GM10248 (cell line): ENCODE measurements around the gene PCIF1.

Source experiments
- CTCF ChIA-PET: fragments of 300-600 bp; sonication (Branson Sonifier 250); formaldehyde crosslinking; extraction: SDS; loops from one replicate; lab custom pipeline; 2021; ENCODE audit warnings: antibody characterized with exemption; lab: Yijun Ruan, JAX
- POLR2A ChIA-PET: fragments of 350-650 bp; sonication (Branson Sonifier 250); formaldehyde crosslinking; extraction: SDS; loops from one replicate; lab custom pipeline; 2020; ENCODE audit warnings: antibody characterized with exemption; lab: Yijun Ruan, JAX
- DNase-seq: peaks from one replicate; pipeline ENCODE4 v3.0.0; 2012; ENCODE audit errors: extremely low spot score
- TF ChIP-seq, protein P1 (sequence below): IDR thresholded peaks from 2 replicates; pipeline ENCODE4 v1.5.1; 2012; ENCODE audit warnings: mild to moderate bottlenecking, low read depth; ENCODE audit errors: extremely low read depth, missing control alignments, control extremely low read depth

PCIF1 gene

GRCh38 chr20:45948742-45949541 is 14.5 kb downstream of the PCIF1 start:
- TF ChIP-seq, protein P1, sequence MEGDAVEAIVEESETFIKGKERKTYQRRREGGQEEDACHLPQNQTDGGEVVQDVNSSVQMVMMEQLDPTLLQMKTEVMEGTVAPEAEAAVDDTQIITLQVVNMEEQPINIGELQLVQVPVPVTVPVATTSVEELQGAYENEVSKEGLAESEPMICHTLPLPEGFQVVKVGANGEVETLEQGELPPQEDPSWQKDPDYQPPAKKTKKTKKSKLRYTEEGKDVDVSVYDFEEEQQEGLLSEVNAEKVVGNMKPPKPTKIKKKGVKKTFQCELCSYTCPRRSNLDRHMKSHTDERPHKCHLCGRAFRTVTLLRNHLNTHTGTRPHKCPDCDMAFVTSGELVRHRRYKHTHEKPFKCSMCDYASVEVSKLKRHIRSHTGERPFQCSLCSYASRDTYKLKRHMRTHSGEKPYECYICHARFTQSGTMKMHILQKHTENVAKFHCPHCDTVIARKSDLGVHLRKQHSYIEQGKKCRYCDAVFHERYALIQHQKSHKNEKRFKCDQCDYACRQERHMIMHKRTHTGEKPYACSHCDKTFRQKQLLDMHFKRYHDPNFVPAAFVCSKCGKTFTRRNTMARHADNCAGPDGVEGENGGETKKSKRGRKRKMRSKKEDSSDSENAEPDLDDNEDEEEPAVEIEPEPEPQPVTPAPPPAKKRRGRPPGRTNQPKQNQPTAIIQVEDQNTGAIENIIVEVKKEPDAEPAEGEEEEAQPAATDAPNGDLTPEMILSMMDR: no peak
- DNase-seq: no peak
- CTCF ChIA-PET: interaction anchor here (0.9 to 5.0 kb wide), 8 partner anchors 8 to 150 kb away, joined by 3 to 36 read pairs (median 4); no protein-coding TSS in a partner anchor
- POLR2A ChIA-PET: interaction anchor here (1.1 to 2.3 kb wide), 4 partner anchors 8 to 21 kb away, joined by 3 to 11 read pairs (median 4); partner anchors contain the start of gene PCIF1

DNA sequence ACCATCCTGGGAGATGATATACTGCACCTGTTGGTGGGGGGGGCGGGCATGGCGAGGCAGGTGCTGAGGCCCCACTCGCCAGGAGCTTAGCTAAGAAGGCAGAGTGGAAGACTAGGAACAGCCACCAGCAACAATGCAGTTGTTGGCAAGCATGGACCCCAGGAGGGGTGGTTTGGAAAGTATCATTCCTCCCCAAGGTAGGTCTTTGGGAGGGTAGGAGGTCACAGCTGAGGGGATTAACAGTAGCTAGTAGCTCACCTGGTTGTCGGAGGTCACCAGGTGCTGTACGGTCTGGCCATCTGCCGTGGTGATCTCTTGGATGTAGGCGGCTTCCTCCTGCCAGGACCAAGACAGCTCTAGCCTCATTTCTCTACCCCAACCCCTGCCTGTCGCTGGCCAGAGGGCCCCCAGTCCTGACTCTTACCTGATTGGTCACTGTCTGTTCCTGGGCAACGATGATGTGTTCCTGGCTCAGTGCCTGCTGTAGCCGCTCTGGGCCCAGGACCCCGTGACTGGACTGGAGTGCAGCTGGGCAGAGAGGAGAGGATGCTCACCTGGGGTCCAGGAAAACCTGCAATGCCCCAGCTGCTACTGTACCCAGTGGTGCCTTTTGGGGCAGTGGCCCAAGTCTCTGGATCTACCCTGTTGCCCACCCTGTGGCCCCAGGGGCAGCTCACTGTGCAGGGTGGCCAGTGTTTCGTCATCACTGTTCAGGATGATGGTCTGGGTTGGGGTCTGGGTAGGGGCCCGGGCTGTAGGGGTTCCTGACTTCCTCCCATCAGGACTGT is 15.3 kb downstream of the PCIF1 start:
- CTCF ChIA-PET: interaction anchor here (0.8 to 5.0 kb wide), 10 partner anchors 9 to 151 kb away, joined by 3 to 36 read pairs (median 4); no protein-coding TSS in a partner anchor
- TF ChIP-seq, protein P1: no peak
- POLR2A ChIA-PET: interaction anchor here (1.1 to 2.3 kb wide), 3 partner anchors 9 to 20 kb away, joined by 4 to 11 read pairs (median 5); partner anchors contain the start of gene PCIF1

GRCh38 chr20:45950330-45950646 is 15.8 kb downstream of the PCIF1 start:
- TF ChIP-seq, protein P1: no peak
- no peak for DNase-seq
- POLR2A ChIA-PET: interaction anchor here (0.6 to 2.3 kb wide), 3 partner anchors 14 to 19 kb away, joined by 3 to 11 read pairs (median 5); partner anchors contain the start of gene PCIF1

More for the DNA sequence above, 15.3 kb downstream of the PCIF1 start:
- DNase-seq: no peak

DNA sequence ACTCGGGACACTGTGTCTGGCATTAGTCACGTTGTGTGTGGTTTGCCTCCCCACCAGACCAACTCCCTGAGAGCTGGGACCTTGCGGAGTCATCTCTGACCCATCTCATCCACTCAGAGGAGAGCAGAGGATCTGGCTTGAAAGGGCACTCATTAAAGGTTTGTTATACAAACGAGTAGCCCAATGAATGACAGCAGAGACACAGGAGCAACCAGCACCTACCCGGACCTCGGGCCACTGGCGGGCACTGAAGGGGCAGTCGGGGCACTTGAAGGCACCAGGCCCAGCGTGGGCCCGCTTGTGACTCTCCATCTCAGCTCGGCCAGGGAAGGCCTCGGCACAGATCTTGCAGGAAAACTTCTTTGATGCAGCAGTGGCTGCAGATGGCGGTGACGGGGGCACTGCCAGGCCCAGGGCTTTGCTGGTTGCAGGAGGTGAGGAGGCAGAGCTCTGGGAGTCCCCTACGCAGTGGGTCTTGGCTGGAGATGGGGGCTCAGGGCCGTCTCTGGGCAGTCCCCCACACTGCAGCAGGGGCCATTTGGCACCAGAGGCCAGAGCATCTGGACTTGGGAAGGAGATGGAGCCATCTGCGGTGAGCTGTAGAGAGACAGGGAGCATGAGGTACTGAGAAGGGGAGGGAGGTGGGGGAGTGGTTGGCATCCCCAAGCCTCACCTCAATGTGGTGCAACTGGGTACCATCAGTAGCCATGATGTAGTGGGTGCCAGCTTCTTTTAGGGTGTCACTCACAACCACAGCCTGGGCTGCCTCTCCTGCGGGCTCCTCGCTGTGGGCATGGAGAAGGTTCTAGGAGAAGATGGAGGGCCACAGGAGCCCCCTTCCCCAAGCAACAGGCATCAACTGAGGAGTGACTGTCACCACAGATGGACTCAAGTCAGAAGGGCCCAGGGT is 17.7 kb downstream of the PCIF1 start:
- TF ChIP-seq, protein P1: no peak
- CTCF ChIA-PET: interaction anchor here (0.6 to 2.9 kb wide), 6 partner anchors 8 to 35 kb away, joined by 3 to 15 read pairs (median 5); no protein-coding TSS in a partner anchor
- DNase-seq: no peak
- POLR2A ChIA-PET: interaction anchor here (0.6 to 1.1 kb wide), 3 partner anchors 9 to 19 kb away, joined by 3 to 9 read pairs (median 3); partner anchors contain the start of gene PCIF1

More at GRCh38 chr20:45950330-45950646, 15.8 kb downstream of the PCIF1 start:
- CTCF ChIA-PET: interaction anchor here (0.8 to 5.0 kb wide), 7 partner anchors 10 to 30 kb away, joined by 3 to 36 read pairs (median 4); no protein-coding TSS in a partner anchor

- TF ChIP-seq, protein P1: no peak
- CTCF ChIA-PET: interaction anchor here (0.6 to 2.9 kb wide), 7 partner anchors 8 to 35 kb away, joined by 3 to 15 read pairs (median 4); no protein-coding TSS in a partner anchor
- POLR2A ChIA-PET: interaction anchor here (1.0 to 1.1 kb wide), 2 partner anchors 9 to 18 kb away, joined by 3 read pairs; partner anchors contain the start of gene PCIF1
Observed at GRCh38 chr20:45952861-45953260, 18.4 kb downstream of the PCIF1 start.

More at GRCh38 chr20:45952861-45953260, 18.4 kb downstream of the PCIF1 start:
- no peak for DNase-seq
